ENCODE results near the gene CNN1.

GRCh38 chr19:11507370-11508078 lies 31.1 kb upstream of the CNN1 start:
- TF ChIP-seq, protein P1, sequence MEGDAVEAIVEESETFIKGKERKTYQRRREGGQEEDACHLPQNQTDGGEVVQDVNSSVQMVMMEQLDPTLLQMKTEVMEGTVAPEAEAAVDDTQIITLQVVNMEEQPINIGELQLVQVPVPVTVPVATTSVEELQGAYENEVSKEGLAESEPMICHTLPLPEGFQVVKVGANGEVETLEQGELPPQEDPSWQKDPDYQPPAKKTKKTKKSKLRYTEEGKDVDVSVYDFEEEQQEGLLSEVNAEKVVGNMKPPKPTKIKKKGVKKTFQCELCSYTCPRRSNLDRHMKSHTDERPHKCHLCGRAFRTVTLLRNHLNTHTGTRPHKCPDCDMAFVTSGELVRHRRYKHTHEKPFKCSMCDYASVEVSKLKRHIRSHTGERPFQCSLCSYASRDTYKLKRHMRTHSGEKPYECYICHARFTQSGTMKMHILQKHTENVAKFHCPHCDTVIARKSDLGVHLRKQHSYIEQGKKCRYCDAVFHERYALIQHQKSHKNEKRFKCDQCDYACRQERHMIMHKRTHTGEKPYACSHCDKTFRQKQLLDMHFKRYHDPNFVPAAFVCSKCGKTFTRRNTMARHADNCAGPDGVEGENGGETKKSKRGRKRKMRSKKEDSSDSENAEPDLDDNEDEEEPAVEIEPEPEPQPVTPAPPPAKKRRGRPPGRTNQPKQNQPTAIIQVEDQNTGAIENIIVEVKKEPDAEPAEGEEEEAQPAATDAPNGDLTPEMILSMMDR (IDR thresholded peaks at IDR 0.05) = no peak
- no peak for TF ChIP-seq POLR2A (IDR thresholded peaks at IDR 0.05)

Measured in adrenal gland (tissue), 5 donors.